ENCODE data around the gene SV2C. TPM values are rescaled to one million over a fixed set of nuclear protein-coding genes. Genes with fewer than 3 reads are reported as not detected.

The SV2C gene
- total RNA-seq, 3 donors from 2014 or later = 0.54 to 1.2 (median 0.58) TPM

DNA sequence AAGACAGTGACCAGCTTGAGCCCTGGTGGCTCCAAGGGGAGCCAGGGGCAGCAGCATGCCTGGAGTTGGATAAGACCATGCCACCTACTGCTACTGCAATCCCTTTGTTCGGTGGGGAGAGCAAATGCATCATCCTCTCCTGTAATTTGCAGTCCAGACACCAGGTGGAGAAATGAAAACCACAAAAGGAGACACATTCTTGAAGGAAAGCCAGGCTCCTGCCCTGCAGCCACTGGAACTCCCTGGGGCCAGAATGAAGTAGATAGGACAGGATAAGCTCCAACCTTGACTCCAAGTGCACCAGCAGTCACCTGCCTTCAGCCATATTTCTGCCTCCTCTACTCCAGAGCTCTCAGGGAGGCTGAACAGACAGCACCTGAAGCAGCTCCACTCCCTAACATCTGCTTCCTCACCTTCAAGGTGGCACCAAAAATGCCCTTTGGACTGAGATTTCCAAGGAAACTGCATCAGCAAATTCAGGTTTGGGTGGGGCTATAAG lies 254.8 kb downstream of the SV2C start:
- TF ChIP-seq, protein P1, sequence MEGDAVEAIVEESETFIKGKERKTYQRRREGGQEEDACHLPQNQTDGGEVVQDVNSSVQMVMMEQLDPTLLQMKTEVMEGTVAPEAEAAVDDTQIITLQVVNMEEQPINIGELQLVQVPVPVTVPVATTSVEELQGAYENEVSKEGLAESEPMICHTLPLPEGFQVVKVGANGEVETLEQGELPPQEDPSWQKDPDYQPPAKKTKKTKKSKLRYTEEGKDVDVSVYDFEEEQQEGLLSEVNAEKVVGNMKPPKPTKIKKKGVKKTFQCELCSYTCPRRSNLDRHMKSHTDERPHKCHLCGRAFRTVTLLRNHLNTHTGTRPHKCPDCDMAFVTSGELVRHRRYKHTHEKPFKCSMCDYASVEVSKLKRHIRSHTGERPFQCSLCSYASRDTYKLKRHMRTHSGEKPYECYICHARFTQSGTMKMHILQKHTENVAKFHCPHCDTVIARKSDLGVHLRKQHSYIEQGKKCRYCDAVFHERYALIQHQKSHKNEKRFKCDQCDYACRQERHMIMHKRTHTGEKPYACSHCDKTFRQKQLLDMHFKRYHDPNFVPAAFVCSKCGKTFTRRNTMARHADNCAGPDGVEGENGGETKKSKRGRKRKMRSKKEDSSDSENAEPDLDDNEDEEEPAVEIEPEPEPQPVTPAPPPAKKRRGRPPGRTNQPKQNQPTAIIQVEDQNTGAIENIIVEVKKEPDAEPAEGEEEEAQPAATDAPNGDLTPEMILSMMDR (IDR thresholded peaks at IDR 0.05) = no peak
- Histone ChIP-seq H3K36me3 (ENCODE audit: low read depth) (no peaks in the 10 kb centered on the region), H3K4me3 (no peak overlapping the region), H3K9me3 (no peaks in the 10 kb centered on the region), H3K4me1 (ENCODE audit: low read depth) (peaks cover 8% of the 10 kb centered on the region)
- ATAC-seq (peak; percentile 93), DNase-seq (peak in 2 of 3 donors; percentile 51 to 78)
- intact Hi-C loops (cut with DNase I, micrococcal nuclease) = no loop called here

DNA sequence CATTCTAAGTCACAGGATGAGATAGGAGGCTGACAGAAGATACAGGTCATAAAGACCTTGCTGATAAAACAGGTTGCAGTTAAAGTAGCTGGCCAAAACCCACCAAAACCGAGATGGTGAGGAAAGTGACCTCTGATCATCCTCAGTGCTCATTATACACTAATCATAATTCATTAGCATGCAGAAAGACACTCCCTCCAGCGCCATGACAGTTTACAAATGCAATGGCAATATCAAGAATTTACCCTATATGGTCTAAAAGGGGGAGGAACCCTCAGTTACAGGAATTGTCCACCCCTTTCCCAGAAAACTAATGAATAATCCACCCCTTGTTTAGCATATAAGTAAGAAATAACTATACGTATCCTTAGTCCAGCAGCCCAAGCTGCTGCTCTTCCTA lies 256.7 kb downstream of the SV2C start:
- H3K4me3 ChIP-seq = no peak overlapping the region
- ATAC-seq = no peak
- intact Hi-C loops (cut with DNase I, micrococcal nuclease) = no loop called here
- H3K4me1 ChIP-seq (ENCODE audit: low read depth) = peaks cover 8% of the 10 kb centered on the region
- TF ChIP-seq, protein P1 (IDR thresholded peaks at IDR 0.05) = no peak
- no peak for DNase-seq
- H3K36me3 ChIP-seq (ENCODE audit: low read depth) = no peaks in the 10 kb centered on the region
- H3K9me3 ChIP-seq = no peaks in the 10 kb centered on the region

DNA sequence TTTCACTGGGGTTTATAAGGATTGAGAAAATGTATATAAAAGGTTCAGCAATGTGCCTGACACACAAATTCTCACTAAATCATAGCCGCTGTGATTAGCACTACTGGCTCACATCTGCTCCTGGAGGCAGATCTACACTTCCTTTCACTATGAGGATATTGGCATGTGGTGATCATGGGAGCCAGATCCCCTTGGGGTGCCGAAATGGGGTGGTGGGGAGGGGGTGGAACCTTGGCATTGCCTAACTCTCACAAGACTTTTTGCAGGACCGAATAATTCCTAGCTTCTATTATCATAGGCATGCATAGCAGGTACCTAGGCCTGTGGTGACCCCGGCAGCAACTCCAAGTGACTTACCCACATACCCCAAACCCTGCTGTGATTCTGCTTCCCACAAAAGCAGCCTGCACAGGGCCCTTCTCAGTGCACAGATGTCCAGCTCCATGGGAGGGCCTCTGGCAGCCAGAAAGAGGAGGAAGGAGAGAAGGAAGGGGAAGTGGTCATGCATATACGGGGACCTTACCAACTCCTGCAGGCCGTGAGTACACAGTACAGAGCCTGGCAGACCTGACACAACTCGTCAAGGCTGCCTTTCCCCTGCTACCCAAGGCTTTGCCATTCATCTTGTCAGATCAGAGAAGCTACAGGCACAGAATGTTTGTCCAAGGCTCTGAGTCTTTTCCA lies 258.6 kb downstream of the SV2C start:
- Histone ChIP-seq H3K9me3 (no peaks in the 10 kb centered on the region), H3K36me3 (ENCODE audit: low read depth) (no peaks in the 10 kb centered on the region), H3K4me1 (ENCODE audit: low read depth) (peaks cover 8% of the 10 kb centered on the region), H3K4me3 (no peak overlapping the region)
- intact Hi-C loops (cut with DNase I, micrococcal nuclease) = no loop called here
- no peak for ATAC-seq
- TF ChIP-seq, protein P1 (IDR thresholded peaks at IDR 0.05) = no peak
- no peak for DNase-seq

DNA sequence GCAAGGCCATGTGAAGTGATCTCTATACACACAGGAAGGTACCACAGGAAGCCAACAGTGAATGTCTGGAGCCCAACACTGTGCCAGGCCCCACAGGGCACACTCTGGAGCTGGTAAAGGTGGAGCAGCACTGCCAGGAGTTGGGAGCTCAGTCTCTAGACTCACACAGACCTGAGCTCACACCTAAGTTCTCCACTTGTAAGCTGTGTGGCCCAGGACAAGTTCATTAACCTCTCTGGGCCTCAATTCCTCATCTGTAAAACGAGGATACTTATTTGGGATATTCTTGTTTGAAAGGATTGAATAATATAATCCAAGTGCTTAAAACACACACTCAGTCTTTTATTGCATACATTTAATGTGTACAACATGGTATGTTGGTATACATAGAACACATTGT lies 259.3 kb downstream of the SV2C start:
- peaks cover 7% of the 10 kb centered on the region for H3K4me1 ChIP-seq (ENCODE audit: low read depth)
- no peaks in the 10 kb centered on the region for H3K36me3 ChIP-seq (ENCODE audit: low read depth)
- H3K4me3 ChIP-seq = no peak overlapping the region
- intact Hi-C loops (cut with DNase I, micrococcal nuclease) = no loop called here
- no peaks in the 10 kb centered on the region for H3K9me3 ChIP-seq
- ATAC-seq (no peak), DNase-seq (no peak)
- TF ChIP-seq, protein P1 (IDR thresholded peaks at IDR 0.05) = no peak

DNA sequence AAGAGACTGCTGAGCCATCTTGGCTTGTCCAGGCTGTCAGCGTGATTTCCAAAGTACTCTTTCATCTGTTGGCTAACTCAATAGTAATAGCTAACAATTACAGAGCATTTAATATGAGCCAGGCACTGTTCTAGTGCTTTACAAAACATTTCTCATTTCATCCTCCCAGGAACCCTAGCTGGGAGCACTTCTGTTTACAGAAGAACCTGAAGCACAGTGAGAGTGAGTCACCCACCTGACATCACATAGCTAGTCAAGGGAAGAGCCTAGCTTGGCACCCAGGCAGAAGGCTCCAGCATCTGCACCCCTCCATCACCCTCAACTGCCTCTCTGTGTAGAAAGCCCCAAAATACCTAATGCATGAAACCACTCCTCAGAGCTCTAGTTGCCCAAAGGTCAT lies 262.4 kb downstream of the SV2C start:
- intact Hi-C loops (cut with DNase I, micrococcal nuclease) = no loop called here
- no peak overlapping the region for H3K4me3 ChIP-seq
- no peaks in the 10 kb centered on the region for H3K36me3 ChIP-seq (ENCODE audit: low read depth)
- ATAC-seq (no peak), DNase-seq (no peak)
- TF ChIP-seq, protein P1 (IDR thresholded peaks at IDR 0.05) = no peak
- H3K4me1 ChIP-seq (ENCODE audit: low read depth) = no peaks in the 10 kb centered on the region
- H3K9me3 ChIP-seq = no peaks in the 10 kb centered on the region

Measured in mucosa of descending colon (tissue), 3 donors.